GM21515 (cell line): ENCODE data around the gene TNNT3.
"Not testable (repeated sequence)": the region's sequence is repeated elsewhere in the genome, so short reads cannot be mapped to it uniquely, and the experiment has no call there.

Experiments used
- ATAC-seq: cut with Tn5 transposase; IDR thresholded peaks from one replicate; pipeline ENCODE4 v1.9.1; 2021; ENCODE audit not compliant: unreplicated experiment

The TNNT3 gene

DNA sequence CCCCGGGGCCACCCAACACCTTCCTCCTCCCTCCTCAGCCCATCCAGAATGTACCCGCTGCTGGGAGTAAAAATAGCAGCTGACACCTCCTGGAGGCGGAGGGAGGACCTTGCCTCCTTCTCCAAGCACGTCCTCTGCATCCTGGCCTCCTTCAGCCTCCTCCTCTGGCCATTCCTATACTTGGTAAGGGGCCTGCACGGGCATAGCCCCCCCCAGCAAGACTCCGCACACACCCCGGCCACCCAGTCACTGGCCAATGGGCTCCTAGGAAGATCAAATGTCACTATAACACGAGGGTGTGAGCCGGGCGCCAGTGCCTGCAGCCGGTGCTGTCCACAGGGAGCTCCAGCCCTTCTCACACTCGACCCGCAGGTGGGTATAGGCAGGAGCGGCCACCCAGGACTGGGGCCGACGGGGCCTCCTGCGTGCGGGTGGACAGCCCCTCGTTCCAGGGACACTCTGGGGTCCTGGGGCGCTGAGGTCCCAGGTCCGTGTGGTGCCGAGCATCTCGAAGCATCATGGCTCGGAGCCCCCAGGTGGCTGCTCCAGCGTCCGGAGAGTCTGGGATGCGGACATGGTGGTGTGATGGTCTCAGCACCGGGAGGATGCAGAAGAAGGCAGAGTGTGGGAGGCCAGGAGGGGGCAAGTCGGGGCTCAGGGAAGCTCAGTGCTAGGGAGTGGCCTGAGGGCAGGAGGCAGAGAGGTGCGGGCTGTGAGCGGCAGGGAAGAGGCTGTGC is at the start of gene TNNT3:
TSS of gene TNNT3 (plus strand) at position 313 of the 737 bp plus-strand sequence. CDS start 3,172 bp downstream, outside the sequence.
- ATAC-seq = no peak

DNA sequence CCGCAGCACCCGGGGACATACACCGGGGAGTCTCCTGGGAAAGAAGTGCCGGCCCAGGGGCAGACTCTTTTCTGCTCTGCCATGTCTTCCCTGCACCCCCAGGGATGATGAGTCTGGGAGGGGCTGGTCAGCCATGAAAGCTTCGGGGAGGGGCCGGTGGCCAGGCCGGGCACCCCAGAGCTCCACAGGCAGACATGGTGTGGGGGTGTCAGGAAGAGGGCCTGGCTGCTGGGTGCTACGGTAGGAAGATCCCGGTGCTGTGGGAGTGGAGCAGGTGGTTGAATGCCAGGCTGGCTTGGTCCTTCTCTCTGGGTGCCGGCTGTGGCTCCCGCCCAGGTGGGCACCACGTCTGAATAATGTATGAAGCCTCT is 49.2 kb upstream of the TNNT3 start:
- ATAC-seq = no peak

DNA sequence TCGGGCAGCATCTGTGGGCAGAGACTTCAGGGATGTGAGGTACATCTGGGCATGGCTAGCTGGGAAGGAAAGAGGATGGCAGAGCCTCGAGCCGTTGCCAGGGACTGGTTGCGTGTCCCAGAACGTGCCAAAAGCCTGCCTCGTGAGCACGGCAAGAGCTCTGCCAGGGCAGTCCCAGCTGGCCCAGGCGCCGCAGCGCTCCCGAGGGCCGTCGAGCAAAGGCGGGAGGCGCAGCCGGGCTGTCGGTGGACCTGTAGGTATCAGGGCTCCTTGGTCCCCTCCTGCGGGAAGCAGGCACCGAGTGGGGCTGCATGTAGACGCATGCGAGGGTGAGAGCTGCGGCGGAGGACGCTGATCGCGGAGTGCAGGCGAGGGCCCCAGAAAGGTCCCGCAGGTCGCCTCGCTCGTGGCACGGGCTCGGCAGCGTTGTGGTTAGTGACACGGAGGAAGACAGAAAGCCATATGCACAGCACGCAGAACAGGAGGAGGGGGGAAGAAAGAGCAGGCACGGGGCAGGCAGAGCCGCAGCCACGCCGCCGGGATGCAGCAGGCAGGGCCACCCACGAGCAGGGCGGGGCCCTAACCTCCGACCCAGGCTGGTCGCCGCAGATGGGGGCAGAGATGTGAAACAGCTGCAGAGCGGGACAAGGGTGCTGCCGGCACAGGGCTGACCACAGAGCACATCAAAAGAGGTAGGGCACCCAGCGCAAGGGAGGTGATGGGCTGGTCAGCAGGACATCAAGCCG is 48.6 kb upstream of the TNNT3 start:
- no peak for ATAC-seq

DNA sequence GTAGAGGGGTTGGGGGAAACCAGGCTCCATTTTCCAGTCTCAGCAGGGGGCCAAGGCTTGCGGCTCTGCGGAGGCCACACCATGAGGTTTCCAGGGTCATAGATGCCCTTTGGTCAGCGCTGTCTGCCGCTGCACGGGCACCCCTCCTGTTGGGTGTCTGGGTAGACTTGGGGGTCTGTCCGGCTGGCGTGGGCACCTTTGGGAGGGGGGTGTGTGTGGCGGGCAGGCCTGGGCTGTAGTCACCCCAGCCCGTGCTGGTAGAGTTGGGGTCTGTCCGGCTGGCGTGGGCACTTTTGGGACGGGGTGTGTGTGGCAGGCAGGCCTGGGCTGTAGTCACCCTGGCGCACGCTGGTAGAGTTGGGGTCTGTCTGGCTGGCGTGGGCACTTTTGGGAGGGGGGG is 48.0 kb upstream of the TNNT3 start:
- no peak for ATAC-seq

DNA sequence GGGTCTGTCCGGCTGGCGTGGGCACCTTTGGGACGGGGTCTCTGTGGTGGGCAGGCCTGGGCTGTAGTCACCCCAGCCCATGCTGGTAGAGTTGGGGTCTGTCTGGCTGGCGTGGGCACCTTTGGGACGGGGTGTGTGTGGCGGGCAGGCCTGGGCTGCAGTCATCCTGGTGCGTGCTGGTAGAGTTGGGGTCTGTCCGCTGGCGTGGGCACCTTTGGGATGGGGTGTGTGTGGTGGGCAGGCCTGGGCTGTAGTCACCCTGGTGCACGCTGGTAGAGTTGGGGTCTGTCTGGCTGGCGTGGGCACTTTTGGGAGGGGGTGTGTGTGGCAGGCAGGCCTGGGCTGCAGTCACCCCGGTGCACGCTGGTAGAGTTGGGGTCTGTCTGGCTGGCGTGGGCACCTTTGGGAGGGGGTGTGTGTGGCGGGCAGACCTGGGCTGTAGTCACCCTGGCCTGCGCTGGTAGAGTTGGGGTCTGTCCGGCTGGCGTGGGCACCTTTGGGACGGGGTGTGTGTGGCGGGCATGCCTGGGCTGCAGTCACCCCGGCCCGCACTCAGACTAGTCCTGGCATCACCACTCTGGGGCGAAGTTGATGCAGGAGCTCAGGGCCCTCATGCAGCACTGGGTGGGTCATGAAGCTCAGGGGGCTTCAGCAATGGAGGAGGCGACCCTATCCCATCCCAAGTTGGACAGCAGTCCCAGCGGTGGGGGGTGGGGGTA is 47.1 kb upstream of the TNNT3 start:
- no peak for ATAC-seq

DNA sequence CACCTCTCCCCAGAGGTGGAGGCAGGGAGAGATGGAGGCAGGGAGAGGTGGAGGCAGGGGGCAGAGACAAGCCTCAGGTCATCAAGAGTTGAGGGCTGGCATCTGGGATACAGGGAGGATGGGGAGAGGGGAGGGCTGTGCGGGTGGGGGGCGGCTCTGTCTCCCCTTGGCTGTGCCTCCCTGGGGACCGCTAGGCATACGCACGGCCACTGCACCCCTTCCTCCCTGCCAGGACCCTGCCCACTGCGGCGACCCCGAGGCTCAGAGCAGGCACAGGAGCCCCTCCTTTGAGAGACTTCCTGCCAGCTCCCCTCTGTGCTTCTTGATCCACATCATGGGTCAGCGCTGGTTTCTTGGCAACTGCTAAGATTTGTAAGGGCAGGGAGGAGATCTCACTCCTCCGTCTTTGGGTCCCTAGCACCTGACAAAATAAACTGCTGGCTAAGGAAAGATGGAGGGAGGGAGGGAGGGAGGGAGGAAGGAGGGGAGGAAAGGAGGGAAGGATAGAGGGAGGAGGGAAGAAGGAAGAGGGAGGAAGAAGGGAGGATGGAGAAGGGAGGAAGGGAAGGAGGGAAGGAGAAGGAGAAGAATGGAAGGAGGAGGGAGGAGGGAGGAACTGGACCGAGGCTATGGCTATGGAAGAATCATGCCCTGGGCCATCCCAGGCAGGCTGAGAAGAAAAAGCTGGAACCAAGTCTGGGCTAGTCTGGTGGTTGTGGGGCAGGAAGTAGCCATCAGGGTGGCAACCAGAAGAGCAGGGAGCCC is 46.3 kb upstream of the TNNT3 start:
- no peak for ATAC-seq

DNA sequence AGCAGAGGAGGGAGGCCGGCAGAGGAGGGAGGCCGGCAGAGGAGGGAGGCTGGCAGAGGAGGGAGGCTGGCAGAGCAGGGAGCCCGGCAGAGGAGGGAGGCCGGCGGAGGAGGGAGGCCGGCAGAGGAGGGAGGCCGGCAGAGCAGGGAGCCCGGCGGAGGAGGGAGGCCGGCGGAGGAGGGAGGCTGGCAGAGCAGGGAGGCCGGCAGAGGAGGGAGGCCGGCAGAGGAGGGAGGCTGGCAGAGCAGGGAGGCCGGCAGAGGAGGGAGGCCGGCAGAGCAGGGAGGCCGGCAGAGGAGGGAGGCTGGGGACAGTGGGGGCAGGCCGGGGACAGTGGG is 45.7 kb upstream of the TNNT3 start:
- ATAC-seq = not testable (repeated sequence)

DNA sequence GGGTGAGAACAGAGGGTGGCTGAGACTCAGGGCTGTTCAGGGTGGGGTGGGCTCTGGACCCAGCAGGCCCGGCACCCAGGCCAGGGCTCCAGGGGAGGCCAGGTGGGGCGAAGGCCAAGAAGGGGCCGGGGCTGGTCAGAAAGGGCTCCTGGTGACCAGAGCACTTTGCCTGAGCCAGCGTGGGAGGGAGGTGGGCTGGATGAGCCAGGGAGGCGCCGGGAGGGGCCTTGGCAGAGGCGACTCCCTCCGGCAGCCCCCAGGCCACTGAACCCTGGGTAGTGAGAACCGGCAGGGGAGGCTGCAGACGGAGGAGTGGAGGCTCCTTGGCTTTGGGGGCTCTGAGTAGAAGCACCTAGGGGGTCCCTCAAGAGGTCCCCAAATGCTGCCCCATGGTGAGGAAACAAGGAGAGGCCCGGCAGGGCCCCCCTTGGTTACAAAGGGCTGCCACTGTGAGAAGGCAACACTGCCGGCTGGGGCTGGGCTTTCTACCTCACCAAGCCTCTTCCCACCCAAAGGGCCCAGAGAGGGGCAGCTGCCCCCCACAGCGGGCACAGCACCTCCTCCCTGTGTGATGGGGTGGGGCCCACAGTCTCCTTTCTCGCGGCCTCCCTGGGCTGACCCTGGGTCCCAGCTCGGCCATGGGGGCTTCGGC is 44.9 kb upstream of the TNNT3 start:
- ATAC-seq = not testable (repeated sequence)

DNA sequence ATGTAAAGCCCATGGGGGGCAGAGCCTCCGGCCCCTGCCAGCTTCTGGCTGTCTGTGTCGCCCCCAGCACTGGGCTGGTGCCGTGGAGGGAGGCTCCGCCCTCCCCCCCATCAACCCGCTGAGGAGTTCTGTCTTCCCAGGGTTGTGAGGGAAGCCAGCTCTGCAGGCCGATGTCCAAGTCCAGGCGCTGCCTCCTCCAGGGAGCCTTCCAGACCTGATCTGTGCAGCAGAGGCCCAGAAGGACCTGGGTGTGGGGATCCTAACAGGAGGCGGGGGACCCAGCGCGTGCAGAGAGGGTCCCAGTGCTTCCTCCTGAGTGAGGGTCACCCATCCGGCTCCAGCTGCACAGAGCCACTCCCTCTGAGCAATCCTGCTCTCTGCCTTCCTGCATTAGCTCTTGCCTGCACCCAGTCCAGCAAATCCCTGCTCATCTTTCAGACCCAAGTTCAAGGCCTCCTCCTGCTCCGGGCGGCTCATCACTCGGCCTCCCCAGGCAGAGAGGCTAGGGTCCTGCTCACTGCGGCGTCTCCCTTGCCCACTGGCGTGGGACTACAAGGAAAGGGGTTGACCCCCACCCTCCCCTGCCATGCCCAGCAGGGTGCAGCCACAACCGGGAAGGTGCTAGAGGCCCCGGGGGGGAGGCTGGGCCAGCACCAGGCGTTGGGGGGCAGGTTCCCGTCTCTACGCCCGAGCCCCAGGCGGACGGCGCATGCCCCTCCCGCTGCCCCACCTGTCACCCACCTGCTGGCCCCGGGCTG is 44.2 kb upstream of the TNNT3 start:
- no peak for ATAC-seq

DNA sequence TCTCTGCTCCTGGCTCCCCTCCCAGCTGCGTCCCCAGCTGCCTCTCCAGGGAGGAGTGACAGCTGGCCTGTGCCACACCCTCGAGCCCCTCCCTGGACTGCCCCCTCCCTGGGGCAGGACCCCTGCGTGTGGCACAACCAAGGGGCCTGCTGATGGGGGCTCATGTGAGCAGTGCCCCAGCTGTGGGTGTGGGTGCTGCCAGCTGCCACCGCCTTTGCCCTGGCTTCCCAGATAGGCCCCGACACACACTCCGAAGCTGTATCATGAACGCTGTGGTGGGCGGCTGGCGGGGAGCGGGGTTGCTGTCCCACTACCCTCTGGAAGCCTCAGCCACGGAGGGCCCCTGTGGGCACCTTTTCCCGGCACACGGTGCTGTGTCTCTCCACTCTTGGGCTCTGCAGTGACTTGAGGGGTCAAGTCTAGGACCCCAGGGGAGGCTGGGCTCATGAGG is 43.6 kb upstream of the TNNT3 start:
- ATAC-seq = not testable (repeated sequence)

DNA sequence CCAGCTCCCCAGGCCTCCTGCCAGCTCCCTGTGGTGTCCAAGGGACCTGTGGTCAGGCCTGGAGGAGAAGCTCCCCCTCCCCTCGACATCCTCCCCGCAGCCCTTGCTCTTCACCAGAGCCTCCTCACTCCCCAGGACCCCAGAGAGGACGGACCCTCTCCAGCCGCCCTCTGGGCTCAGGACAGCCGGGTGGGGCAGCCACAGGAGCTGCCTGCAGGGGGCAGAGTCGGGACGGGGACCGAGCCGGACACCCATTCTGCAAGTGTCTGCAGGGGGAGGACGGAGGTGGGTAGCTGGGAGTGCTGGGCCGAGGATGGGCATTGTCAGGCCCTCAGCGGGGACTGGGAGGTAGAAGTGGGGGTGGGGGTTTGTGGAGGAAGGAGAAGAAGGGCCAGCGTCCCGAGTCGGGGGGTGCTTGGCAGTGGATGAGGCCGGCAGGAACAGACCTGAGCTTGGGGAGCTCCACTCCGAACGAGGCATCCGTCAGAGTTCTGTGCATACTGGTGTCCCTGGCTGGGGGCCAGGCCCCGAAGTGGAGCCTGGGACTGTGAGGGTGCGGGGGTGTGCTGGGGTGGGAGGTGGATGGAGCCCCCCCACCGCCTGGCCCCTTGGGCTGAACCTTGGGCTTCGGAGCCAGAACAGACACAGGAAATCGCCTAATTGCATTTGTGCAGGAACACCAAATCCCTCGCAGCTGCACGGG is 43.0 kb upstream of the TNNT3 start:
- ATAC-seq = no peak

DNA sequence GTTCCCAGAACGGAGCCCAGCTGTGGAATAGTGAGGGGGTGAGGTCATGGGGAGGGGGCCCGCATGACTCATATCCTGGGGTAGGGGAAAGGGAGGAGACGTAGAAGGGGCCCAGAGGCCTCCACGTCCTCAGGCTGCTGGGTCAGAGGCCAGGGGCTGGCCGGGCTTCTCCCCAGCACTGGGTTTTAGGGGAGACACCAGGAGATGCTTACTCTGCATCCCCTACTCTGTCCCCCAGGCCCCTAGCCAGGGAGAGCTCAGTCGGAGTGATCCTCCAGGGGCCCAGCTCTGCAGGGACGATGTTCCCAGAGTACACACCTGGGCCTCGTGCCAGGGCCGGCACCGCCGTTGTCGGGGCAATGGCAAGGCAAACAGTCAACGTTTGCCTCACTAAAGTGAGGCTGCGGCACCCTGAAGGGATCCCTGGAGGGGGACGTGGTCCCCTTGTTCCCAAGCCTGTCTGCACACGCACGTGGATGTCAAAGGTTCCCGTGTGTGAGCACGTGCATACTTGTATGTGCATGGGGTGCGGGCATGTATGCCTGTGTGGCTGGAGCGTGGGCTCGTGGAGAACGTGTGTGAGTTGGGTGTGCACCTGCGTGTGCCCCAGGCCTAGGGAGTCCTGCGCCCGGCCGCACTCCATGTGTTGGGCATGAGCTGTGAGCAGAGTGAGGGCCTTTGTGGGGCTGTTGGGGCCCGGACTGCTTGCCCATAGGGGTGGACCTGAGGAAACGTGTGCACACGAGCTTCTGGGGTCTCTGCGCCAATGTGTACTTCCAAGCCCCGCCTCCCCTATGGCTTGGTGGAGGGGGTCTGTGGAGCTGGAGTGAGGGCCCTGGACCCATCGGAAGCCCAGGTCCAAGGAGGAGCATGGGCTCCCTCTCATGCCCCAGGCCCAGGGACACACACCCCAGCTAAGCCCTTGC is 42.0 kb upstream of the TNNT3 start:
- no peak for ATAC-seq

DNA sequence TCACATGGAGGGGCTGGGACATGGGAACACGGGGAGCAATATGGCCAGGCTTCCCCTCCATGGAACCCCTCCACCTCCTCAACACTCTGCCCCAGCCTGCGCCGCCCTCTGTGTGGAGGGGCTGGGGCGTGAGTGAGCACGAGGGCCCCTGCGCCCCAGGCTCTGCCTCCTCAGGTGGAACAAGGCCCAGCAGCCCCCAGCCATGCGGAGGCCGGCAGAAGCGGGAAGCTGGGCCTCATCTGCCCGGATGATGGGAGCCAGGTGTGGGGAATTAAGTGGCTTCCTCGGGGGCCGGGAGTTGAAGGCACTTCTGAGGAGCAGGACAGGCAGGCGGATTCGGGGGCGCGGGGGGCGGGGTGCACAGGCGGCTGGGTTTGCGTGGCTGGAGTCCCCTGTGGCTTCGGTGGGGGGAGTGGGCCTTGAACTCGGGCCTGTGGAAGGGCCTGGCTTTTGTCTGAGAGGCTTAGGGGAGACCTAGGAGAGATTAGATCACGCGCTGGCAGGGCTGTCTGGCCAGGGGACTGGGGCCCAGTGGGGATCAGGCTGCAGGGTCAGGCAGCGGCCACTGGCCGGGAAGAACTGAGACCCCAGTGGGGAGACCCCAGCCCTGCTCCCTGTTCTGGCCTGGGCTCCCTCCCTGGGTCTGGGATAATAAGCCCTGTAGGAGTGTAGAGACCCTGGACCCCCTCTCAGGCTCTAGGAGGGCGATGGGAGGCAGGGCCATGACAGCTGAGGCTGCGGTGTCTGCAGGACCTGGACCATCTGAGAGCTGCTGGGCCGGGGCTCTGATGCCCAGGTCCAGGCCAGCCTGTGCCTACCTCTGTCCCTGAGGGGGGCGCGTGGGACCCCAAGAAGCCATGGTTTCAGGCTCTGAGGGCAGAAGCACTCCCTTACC is 41.1 kb upstream of the TNNT3 start:
- ATAC-seq = no peak

DNA sequence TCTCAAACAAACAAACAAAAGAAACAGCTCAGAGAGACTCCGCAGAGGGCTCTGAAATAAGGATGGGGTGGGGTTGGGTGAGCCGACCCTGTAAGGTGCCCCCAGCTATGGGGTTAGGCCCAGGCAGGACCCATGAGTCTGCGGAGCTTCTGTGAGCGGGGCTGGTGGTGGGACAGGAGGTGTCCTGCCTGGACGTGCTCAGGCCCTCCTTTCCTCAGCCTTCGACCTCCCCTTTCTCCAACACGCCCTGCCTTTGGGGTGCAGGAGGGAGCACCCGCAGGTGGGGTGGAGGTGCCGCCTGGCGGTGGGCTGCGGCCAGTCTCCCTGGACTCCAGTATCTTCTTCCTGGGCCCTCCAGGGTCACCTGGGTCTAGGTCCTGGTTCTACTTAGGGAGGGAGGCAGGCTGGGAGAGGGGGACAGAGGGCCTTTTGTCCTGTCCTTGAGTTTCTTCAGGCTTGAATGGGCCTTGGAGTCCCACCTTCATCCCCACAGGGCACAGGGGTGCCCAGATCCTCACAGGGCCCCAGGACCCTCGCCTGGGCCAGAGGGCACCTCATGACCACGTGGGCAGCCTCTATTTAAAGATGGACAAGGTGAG is 40.1 kb upstream of the TNNT3 start:
- no peak for ATAC-seq

DNA sequence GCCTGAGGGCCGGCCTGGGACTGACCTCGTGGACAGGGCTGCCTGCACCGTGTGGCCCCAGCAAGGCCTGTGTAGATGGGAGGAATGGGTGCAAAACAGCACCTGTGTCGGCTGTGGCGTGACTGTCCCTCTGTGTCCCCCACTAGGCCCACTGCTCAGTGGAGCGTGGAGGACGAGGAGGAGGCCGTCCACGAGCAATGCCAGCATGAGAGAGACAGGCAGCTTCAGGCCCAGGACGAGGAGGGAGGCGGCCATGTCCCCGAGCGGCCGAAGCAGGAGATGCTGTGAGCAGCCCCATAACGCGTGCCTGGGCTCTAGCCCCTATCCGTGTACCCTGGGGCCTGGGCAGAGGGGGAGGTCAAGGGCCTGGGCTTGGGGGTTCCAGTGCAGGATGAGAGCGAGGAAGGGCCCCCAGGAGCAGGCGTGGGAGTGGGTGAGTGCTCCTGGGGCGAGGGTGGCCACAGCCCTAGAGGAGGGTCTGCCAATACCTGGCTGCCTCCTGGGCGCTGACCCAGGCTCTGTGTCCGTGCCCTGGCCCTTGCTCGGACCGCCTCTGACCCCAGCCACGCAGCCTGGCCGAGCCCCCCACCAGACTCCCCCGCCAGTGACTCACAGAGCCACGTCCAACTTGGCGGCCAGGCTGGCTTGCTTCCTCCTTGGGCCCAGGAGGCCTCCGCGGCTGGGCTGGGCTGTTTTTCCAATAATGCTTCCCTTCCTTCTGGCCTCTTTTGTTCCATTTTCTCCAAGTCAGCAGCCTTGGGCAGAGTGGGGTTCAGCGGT is 39.4 kb upstream of the TNNT3 start:
- no peak for ATAC-seq
